HepG2 (cell line): ENCODE data around the gene RNH1. TPM values are rescaled to one million over a fixed set of nuclear protein-coding genes. Genes with fewer than 3 reads are reported as not detected.

Experiments
- ATM ChIP-seq: fragments of 450-650 bp; IDR thresholded peaks from 2 replicates; pipeline ENCODE4 v1.7.1; 2017; ENCODE audit warnings: mild to moderate bottlenecking, borderline replicate concordance
- CREM ChIP-seq, 2 experiments: sonication (generic) in 1 of 2; formaldehyde crosslinking in 1 of 2; IDR thresholded peaks; 2 replicates each; pipeline versions ENCODE4 v1.4.0 to v1.6.1; 2016 to 2020; ENCODE audit warnings: antibody characterized with exemption in 1 of 2, mild to moderate bottlenecking in 1 of 2, missing genetic modification reagents in 1 of 2
- ELF1 ChIP-seq: sonication (generic); formaldehyde crosslinking; IDR thresholded peaks from 2 replicates; pipeline ENCODE4 v1.4.0; 2020; ENCODE audit warnings: missing genetic modification reagents
- FOSL2 ChIP-seq: sonication (generic); formaldehyde crosslinking; IDR thresholded peaks from 2 replicates; pipeline ENCODE4 v1.4.0; 2020; ENCODE audit warnings: missing genetic modification reagents
- GABPA ChIP-seq, 2 experiments: IDR thresholded peaks; 2 replicates each; pipeline ENCODE4 v1.6.1; 2011 to 2016; ENCODE audit warnings: low read depth in 2 of 2, low read length in 1 of 2, missing biosample characterization in 1 of 2, missing genetic modification characterization in 1 of 2
- NFE2L1 ChIP-seq: sonication (generic); formaldehyde crosslinking; IDR thresholded peaks from 2 replicates; pipeline ENCODE4 v1.4.0; 2020; ENCODE audit warnings: missing genetic modification reagents, mild to moderate bottlenecking, borderline replicate concordance
- PLRG1 ChIP-seq: fragments of 450-650 bp; conservative IDR thresholded peaks from 2 replicates; pipeline ENCODE4 v1.6.1; 2016
- ZNF331 ChIP-seq: sonication (generic); formaldehyde crosslinking; IDR thresholded peaks from 2 replicates; pipeline ENCODE4 v1.4.0; 2020; ENCODE audit warnings: missing genetic modification reagents
- ZNF430 ChIP-seq: sonication (generic); formaldehyde crosslinking; IDR thresholded peaks from 2 replicates; pipeline ENCODE4 v1.9.0; 2021; ENCODE audit warnings: mild to moderate bottlenecking, missing genetic modification reagents
- ZNF44 ChIP-seq: sonication (generic); formaldehyde crosslinking; IDR thresholded peaks from 2 replicates; pipeline ENCODE4 v1.5.1; 2020; ENCODE audit warnings: mild to moderate bottlenecking, missing genetic modification reagents
- ZNF670 ChIP-seq: sonication (generic); formaldehyde crosslinking; IDR thresholded peaks from 2 replicates; pipeline ENCODE4 v1.8.0; 2022; ENCODE audit warnings: mild to moderate bottlenecking, missing genetic modification reagents, borderline replicate concordance
- polyA plus RNA-seq, 8 experiments: library from polyadenylated mRNA; depleted of rRNA in 3 of 8; stranded (reverse) in 7 of 8; unstranded in 1 of 8; fragments of >200 nt; fragmentation: Illumina TruSeq in 4 of 8; extraction: Trizol in 4 of 8; gene quantifications; 2 replicates each; pipeline versions ENCODE4 v1.2.1 to v1.2.3, GENCODE V29; 2011 to 2016; ENCODE audit warnings: low read depth in 4 of 8, missing spikeins in 1 of 8, mixed read lengths in 1 of 8; ENCODE audit not compliant: insufficient read depth in 1 of 8
- total RNA-seq, 5 experiments: library from RNA; depleted of rRNA; stranded (reverse); fragments of >200 nt; fragmentation: Illumina TruSeq; extraction: Trizol; gene quantifications; 2 replicates each; pipeline ENCODE4 v1.2.3, GENCODE V29; 2016; ENCODE audit warnings: low read depth in 1 of 5
- TF ChIP-seq, protein P1 (sequence below): sonication (generic); formaldehyde crosslinking; IDR thresholded peaks from 2 replicates; pipeline ENCODE4 v1.5.1; 2020; ENCODE audit warnings: mild to moderate bottlenecking, missing genetic modification reagents, moderate library complexity
- TF ChIP-seq, protein P2 (sequence below): sonication (generic); IDR thresholded peaks from 2 replicates; pipeline ENCODE4 v1.6.1; 2016; ENCODE audit warnings: low read depth, borderline replicate concordance
- TF ChIP-seq, protein P3 (sequence below): IDR thresholded peaks from 2 replicates; pipeline ENCODE4 v1.4.0; 2020; ENCODE audit warnings: mild to moderate bottlenecking, missing genetic modification reagents
- TF ChIP-seq, protein P4 (sequence below): sonication (generic); formaldehyde crosslinking; IDR thresholded peaks from 2 replicates; pipeline ENCODE4 v1.4.0; 2020; ENCODE audit warnings: missing genetic modification reagents
- TF ChIP-seq, protein P5 (sequence below): sonication (generic); formaldehyde crosslinking; IDR thresholded peaks from 2 replicates; pipeline ENCODE4 v1.8.0; 2023; ENCODE audit warnings: mild to moderate bottlenecking, missing genetic modification reagents

The RNH1 gene
- total and polyA plus RNA-seq, 2 of the 13 experiments (the other 11 are each of a cell fraction or from before 2014, with no cell fraction given): 36.0 to 74.1 TPM

DNA sequence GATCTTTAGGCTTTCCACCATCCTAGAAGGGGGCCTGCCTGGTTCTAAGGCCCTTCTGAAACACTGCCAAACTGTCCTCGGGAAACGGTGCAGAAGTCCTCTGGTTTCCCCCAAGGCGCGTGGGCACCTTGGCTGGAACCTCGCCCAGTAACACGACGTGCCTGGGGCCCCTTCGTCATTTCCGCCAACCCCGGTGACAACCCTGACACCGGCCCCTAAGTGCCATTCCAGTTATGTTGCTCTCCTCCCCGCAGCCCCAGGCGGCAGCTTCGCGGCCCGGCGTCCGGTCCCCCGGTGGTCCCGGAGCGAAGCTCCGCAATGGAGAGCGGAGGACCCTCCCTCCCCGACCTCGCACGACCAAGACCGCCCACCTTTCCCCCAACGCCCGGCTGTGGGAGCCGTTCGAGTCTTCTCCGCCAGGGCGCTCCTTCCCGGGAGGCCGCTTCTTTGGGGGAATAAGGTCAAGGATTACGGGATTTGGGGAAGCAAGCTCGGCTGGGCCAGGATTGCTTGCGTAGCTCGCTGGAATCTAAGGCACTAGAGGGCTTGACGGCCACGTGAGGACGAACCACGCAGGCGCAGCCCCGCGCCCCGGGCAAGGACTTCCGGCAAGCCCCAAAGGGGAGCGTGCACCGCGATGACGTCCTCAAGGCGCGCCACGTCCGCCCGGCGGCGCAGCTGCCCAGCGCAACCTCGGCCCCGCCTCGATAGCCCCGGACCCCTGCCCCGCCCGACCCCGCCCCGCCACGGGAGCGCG, 626 bp downstream of the RNH1 start (continued):
- TF ChIP-seq, protein P1, sequence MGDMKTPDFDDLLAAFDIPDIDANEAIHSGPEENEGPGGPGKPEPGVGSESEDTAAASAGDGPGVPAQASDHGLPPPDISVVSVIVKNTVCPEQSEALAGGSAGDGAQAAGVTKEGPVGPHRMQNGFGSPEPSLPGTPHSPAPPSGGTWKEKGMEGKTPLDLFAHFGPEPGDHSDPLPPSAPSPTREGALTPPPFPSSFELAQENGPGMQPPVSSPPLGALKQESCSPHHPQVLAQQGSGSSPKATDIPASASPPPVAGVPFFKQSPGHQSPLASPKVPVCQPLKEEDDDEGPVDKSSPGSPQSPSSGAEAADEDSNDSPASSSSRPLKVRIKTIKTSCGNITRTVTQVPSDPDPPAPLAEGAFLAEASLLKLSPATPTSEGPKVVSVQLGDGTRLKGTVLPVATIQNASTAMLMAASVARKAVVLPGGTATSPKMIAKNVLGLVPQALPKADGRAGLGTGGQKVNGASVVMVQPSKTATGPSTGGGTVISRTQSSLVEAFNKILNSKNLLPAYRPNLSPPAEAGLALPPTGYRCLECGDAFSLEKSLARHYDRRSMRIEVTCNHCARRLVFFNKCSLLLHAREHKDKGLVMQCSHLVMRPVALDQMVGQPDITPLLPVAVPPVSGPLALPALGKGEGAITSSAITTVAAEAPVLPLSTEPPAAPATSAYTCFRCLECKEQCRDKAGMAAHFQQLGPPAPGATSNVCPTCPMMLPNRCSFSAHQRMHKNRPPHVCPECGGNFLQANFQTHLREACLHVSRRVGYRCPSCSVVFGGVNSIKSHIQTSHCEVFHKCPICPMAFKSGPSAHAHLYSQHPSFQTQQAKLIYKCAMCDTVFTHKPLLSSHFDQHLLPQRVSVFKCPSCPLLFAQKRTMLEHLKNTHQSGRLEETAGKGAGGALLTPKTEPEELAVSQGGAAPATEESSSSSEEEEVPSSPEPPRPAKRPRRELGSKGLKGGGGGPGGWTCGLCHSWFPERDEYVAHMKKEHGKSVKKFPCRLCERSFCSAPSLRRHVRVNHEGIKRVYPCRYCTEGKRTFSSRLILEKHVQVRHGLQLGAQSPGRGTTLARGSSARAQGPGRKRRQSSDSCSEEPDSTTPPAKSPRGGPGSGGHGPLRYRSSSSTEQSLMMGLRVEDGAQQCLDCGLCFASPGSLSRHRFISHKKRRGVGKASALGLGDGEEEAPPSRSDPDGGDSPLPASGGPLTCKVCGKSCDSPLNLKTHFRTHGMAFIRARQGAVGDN (CRISPR knock-in tag): peak; percentile 97
- TF ChIP-seq ZNF670 (CRISPR knock-in tag): no peak; the same call in 1 of the 2 replicates
- TF ChIP-seq, protein P2, sequence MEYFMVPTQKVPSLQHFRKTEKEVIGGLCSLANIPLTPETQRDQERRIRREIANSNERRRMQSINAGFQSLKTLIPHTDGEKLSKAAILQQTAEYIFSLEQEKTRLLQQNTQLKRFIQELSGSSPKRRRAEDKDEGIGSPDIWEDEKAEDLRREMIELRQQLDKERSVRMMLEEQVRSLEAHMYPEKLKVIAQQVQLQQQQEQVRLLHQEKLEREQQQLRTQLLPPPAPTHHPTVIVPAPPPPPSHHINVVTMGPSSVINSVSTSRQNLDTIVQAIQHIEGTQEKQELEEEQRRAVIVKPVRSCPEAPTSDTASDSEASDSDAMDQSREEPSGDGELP: peak; percentile 11; the same call in 1 of the 2 replicates
- TF ChIP-seq ZNF331 (CRISPR knock-in tag): 0 out of 2 replicates have a peak, but pooled peaks have one; percentile 46
- TF ChIP-seq ZNF44 (CRISPR knock-in tag): peak; percentile 49; the same call in 1 of the 2 replicates
- peak; percentile 80 for TF ChIP-seq GABPA (IDR thresholded peaks at IDR 0.05; ENCODE audit: low read depth, low read length)
- TF ChIP-seq GABPA (CRISPR knock-in tag; IDR thresholded peaks at IDR 0.05; ENCODE audit: low read depth): peak; percentile 87
- TF ChIP-seq, protein P3, sequence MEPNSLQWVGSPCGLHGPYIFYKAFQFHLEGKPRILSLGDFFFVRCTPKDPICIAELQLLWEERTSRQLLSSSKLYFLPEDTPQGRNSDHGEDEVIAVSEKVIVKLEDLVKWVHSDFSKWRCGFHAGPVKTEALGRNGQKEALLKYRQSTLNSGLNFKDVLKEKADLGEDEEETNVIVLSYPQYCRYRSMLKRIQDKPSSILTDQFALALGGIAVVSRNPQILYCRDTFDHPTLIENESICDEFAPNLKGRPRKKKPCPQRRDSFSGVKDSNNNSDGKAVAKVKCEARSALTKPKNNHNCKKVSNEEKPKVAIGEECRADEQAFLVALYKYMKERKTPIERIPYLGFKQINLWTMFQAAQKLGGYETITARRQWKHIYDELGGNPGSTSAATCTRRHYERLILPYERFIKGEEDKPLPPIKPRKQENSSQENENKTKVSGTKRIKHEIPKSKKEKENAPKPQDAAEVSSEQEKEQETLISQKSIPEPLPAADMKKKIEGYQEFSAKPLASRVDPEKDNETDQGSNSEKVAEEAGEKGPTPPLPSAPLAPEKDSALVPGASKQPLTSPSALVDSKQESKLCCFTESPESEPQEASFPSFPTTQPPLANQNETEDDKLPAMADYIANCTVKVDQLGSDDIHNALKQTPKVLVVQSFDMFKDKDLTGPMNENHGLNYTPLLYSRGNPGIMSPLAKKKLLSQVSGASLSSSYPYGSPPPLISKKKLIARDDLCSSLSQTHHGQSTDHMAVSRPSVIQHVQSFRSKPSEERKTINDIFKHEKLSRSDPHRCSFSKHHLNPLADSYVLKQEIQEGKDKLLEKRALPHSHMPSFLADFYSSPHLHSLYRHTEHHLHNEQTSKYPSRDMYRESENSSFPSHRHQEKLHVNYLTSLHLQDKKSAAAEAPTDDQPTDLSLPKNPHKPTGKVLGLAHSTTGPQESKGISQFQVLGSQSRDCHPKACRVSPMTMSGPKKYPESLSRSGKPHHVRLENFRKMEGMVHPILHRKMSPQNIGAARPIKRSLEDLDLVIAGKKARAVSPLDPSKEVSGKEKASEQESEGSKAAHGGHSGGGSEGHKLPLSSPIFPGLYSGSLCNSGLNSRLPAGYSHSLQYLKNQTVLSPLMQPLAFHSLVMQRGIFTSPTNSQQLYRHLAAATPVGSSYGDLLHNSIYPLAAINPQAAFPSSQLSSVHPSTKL (CRISPR knock-in tag): peak; percentile 16; the same call in 1 of the 2 replicates
- TF ChIP-seq PLRG1: no peak
- peak; percentile 83 for TF ChIP-seq CREM (IDR thresholded peaks at IDR 0.05)
- peak; percentile 69; the same call in 1 of the 2 replicates for TF ChIP-seq CREM (CRISPR knock-in tag; IDR thresholded peaks at IDR 0.05)
- TF ChIP-seq NFE2L1 (CRISPR knock-in tag): no peak
- peak; percentile 93 for TF ChIP-seq ELF1 (CRISPR knock-in tag)
- TF ChIP-seq, protein P4, sequence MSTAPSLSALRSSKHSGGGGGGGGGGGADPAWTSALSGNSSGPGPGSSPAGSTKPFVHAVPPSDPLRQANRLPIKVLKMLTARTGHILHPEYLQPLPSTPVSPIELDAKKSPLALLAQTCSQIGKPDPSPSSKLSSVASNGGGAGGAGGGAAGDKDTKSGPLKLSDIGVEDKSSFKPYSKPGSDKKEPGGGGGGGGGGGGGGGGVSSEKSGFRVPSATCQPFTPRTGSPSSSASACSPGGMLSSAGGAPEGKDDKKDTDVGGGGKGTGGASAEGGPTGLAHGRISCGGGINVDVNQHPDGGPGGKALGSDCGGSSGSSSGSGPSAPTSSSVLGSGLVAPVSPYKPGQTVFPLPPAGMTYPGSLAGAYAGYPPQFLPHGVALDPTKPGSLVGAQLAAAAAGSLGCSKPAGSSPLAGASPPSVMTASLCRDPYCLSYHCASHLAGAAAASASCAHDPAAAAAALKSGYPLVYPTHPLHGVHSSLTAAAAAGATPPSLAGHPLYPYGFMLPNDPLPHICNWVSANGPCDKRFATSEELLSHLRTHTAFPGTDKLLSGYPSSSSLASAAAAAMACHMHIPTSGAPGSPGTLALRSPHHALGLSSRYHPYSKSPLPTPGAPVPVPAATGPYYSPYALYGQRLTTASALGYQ (CRISPR knock-in tag): 0 out of 2 replicates have a peak, but pooled peaks have one; percentile 24
- TF ChIP-seq FOSL2 (CRISPR knock-in tag): 0 out of 2 replicates have a peak, but pooled peaks have one; percentile 3
- 0 out of 2 replicates have a peak, but pooled peaks have one; percentile 7 for TF ChIP-seq ZNF430 (CRISPR knock-in tag)
- no peak for TF ChIP-seq ATM
- TF ChIP-seq, protein P5, sequence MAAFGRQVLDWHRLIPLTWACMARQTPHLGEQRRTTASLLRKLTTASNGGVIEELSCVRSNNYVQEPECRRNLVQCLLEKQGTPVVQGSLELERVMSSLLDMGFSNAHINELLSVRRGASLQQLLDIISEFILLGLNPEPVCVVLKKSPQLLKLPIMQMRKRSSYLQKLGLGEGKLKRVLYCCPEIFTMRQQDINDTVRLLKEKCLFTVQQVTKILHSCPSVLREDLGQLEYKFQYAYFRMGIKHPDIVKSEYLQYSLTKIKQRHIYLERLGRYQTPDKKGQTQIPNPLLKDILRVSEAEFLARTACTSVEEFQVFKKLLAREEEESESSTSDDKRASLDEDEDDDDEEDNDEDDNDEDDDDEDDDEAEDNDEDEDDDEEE (CRISPR knock-in tag): peak; percentile 12; the same call in 1 of the 2 replicates
